RWPE2 (cell line): Measurements from ENCODE around the gene KMT2D.
A peak's percentile ranks its signal among the peaks of the same experiment; 100 is the strongest.

Source experiments
- ATAC-seq: fragments of 200-7000 bp; cut with Tn5 transposase; 3 replicates; pipeline ENCODE4 v1.9.1; 2021; ENCODE audit warnings: low read depth
- DNase-seq: peaks from one replicate; pipeline ENCODE4 v3.0.0-alpha.2; 2020; ENCODE audit warnings: low spot score
- H3K27ac ChIP-seq: fragments of 450-650 bp; 2 replicates; pipeline ENCODE4 v1.5.1; 2017; ENCODE audit warnings: mild to moderate bottlenecking; ENCODE audit not compliant: poor library complexity, severe bottlenecking
- H3K27me3 ChIP-seq: fragments of 250-450 bp; sonication (Bioruptor Pico); 2 replicates; pipeline ENCODE4 v1.5.1; 2021; ENCODE audit warnings: mild to moderate bottlenecking, moderate library complexity; ENCODE audit not compliant: insufficient read depth, poor library complexity, severe bottlenecking
- H3K36me3 ChIP-seq: fragments of 250-450 bp; sonication (Bioruptor Pico); 2 replicates; pipeline ENCODE4 v1.5.1; 2020; ENCODE audit warnings: low read depth, mild to moderate bottlenecking, moderate library complexity
- H3K4me1 ChIP-seq: fragments of 250-450 bp; sonication (Bioruptor Pico); 2 replicates; pipeline ENCODE4 v1.5.1; 2021; ENCODE audit warnings: mild to moderate bottlenecking, moderate library complexity; ENCODE audit not compliant: insufficient read depth, poor library complexity, severe bottlenecking
- H3K4me3 ChIP-seq: fragments of 250-450 bp; sonication (Bioruptor Pico); 2 replicates; pipeline ENCODE4 v1.5.1; 2021; ENCODE audit warnings: mild to moderate bottlenecking, moderate library complexity; ENCODE audit not compliant: severe bottlenecking
- H3K9me3 ChIP-seq: fragments of 250-450 bp; sonication (Bioruptor Pico); 2 replicates; pipeline ENCODE4 v1.5.1; 2021; ENCODE audit warnings: mild to moderate bottlenecking, moderate library complexity; ENCODE audit not compliant: severe bottlenecking
- TF ChIP-seq, protein P1 (sequence below): fragments of 450-650 bp; IDR thresholded peaks from one replicate; pipeline ENCODE4 v1.5.1; 2017; ENCODE audit warnings: mild to moderate bottlenecking, moderate library complexity; ENCODE audit not compliant: poor library complexity, severe bottlenecking

The KMT2D gene

DNA sequence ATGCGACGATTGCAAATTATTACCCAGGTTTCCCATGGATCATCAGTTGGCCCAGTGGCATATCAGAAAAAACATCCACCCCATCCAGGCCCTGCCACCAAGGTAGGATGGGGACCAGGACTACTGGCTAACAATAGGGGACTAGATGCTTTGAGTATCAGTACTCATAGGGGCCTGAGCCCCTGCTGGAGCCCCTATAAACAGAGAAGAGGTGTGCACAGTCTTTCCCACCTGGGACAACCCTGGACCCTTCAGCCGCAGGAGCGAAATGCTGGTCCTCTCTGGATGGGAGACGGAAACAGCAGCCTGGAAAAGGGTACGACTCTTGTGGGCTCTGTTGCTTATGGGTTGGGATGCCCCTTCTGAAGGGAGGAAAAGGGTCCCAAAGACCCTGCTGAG is 28.3 kb upstream of the KMT2D start:
- TF ChIP-seq, protein P1, sequence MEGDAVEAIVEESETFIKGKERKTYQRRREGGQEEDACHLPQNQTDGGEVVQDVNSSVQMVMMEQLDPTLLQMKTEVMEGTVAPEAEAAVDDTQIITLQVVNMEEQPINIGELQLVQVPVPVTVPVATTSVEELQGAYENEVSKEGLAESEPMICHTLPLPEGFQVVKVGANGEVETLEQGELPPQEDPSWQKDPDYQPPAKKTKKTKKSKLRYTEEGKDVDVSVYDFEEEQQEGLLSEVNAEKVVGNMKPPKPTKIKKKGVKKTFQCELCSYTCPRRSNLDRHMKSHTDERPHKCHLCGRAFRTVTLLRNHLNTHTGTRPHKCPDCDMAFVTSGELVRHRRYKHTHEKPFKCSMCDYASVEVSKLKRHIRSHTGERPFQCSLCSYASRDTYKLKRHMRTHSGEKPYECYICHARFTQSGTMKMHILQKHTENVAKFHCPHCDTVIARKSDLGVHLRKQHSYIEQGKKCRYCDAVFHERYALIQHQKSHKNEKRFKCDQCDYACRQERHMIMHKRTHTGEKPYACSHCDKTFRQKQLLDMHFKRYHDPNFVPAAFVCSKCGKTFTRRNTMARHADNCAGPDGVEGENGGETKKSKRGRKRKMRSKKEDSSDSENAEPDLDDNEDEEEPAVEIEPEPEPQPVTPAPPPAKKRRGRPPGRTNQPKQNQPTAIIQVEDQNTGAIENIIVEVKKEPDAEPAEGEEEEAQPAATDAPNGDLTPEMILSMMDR: no peak
- H3K27me3 ChIP-seq: peaks cover 56% of the 10 kb centered on the region
- H3K4me3 ChIP-seq: no peak overlapping the region
- H3K9me3 ChIP-seq: no peaks in the 10 kb centered on the region
- H3K27ac ChIP-seq: no peak overlapping the region
- H3K36me3 ChIP-seq: no peaks in the 10 kb centered on the region
- ATAC-seq (no peak), DNase-seq (no peak)
- peaks cover 3% of the 10 kb centered on the region for H3K4me1 ChIP-seq

DNA sequence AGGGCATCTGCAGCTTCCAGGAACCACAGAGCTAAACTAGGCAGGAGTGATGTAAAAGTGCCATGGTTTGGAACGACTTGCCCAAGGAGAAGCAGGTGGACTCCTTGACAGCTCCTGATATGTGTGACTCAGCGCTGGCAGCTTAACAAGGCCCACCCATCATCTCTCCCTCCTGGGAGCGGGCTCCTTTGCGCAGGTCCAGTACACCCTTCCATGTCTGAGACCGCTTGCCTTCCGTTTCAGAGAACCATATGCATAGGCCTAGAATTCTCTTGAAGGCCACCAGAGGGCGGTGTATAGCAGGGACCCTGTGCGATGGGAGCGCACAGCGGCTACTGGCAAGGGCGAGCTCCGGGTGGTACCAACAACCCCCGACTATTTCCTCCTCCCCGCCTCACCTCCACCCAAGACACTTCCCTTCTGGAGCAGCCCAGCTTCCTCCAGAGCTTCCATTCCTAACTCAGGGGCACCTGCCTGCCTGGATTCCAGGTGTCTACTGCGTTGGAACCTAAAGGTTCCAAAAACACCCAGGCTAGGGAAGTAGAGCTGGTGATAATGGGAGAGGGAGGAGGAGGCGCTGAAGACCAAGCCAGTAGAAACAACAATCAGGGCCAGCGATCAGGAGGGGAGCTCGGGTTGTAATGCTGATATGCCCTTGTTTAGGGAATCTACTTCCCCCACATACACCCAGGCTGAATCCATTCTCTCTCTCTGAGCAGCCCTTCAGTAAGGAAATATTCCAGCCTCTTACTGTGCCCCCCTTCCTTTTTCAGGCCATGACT is 27.7 kb upstream of the KMT2D start:
- H3K4me3 ChIP-seq: no peak overlapping the region
- H3K27me3 ChIP-seq: peaks cover 50% of the 10 kb centered on the region
- H3K9me3 ChIP-seq: no peaks in the 10 kb centered on the region
- H3K36me3 ChIP-seq: no peaks in the 10 kb centered on the region
- ATAC-seq: peak; percentile 91
- peak; percentile 91 for DNase-seq
- peaks cover 3% of the 10 kb centered on the region for H3K4me1 ChIP-seq
- TF ChIP-seq, protein P1: peak; percentile 91
- no peak overlapping the region for H3K27ac ChIP-seq

DNA sequence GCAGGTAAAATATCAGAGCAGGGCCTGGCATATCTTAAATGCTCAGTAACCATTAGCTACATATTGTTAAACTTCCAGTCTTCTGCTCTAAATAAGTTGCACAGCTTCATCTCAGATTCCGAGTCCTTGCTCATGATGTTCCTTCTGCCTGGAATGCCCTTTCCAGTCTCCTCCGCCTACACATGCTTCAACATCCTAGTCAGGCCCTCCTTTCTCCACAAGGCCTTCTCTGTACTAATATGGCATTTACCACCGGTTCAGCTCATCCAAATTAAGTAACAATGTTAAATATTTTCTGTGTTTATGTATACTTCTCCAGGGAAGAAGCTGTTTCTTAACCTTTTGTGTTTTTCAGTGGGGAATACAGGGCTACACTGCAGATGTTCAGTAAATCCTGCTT is 25.5 kb upstream of the KMT2D start:
- Histone ChIP-seq H3K27ac (no peak overlapping the region), H3K36me3 (no peaks in the 10 kb centered on the region), H3K9me3 (no peaks in the 10 kb centered on the region), H3K4me3 (no peak overlapping the region), H3K27me3 (peaks cover 28% of the 10 kb centered on the region), H3K4me1 (peaks cover 3% of the 10 kb centered on the region)
- no peak for DNase-seq
- TF ChIP-seq, protein P1: no peak
- no peak for ATAC-seq

DNA sequence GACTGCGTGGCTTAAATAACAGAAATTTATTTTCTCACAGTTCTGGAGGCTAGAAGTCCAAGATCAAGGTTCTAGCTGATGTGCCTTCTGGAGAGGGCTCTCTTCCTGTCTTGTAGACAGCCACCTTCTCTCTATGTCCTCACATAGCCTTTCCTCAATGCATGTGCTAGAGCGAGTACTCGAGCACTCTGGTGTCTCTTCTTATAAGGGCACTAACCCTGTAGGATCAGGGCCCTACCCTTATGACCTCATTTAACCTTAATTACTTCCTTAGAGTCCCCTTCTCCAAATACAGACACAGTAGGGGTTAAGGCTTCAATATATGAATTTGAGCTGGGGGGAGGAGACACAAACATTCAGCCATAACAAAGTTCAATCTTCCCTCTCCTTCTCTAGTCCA is 23.8 kb upstream of the KMT2D start:
- no peaks in the 10 kb centered on the region for H3K9me3 ChIP-seq
- no peaks in the 10 kb centered on the region for H3K36me3 ChIP-seq
- no peak overlapping the region for H3K4me3 ChIP-seq
- no peak overlapping the region for H3K27ac ChIP-seq
- H3K4me1 ChIP-seq: peaks cover 3% of the 10 kb centered on the region
- ATAC-seq (no peak), DNase-seq (no peak)
- TF ChIP-seq, protein P1: no peak
- H3K27me3 ChIP-seq: peaks cover 11% of the 10 kb centered on the region

DNA sequence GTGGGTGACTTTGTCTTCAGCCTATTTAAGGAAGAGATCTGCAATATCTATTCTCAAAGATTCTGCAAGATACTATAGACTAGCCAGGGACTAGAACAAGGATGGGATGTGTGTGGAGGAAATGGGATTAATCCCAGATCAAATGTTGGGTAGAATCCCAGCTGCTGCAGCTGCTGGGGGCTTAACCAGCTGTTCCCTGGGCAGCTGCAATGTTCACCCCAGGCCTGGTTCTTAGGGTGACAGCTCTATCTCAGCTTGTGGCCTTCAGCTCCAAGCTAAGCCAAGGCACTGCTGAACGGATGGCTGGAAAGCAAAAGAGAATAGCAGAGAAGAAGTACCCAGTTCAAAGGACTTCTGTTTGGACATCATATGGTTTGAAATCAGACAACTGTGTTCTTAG is 19.2 kb upstream of the KMT2D start:
- TF ChIP-seq, protein P1: no peak
- no peak overlapping the region for H3K27ac ChIP-seq
- H3K27me3 ChIP-seq: no peaks in the 10 kb centered on the region
- H3K4me1 ChIP-seq: no peaks in the 10 kb centered on the region
- H3K4me3 ChIP-seq: no peak overlapping the region
- ATAC-seq (no peak), DNase-seq (no peak)
- no peaks in the 10 kb centered on the region for H3K36me3 ChIP-seq
- no peaks in the 10 kb centered on the region for H3K9me3 ChIP-seq
